ENCODE data around the gene CASP5.

CASP5 gene

DNA sequence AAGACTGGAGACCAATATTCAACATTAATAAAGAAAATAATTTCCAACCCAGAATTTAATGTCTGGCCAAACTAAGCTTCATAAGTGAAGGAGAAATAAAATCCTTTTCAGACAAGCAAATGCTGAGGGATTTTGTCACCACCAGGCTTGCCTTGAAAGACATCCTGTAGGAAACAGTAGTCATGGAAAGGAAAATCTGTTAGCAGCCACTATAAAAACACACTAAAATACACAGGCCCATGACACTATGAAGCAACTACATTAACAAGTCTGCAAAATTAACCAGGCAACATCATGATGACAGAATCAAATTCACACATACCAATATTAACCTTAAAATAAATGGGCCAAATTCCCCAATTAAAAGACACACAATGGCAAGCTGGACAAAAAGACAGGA is 52.2 kb downstream of the CASP5 start:
- DNase-seq (ENCODE audit: insufficient read length, low spot score): no peak
- TF ChIP-seq POU2F2 (IDR thresholded peaks at IDR 0.05; ENCODE audit: low read depth, low read length): no peak
- TF ChIP-seq POLR2AphosphoS5 (IDR thresholded peaks at IDR 0.05; ENCODE audit: low read depth, low read length): no peak
- TF ChIP-seq POLR2A (IDR thresholded peaks at IDR 0.05; ENCODE audit: low read depth, low read length): no peak
- no peak for TF ChIP-seq TAF1 (IDR thresholded peaks at IDR 0.05; ENCODE audit: low read depth, low read length)
- TF ChIP-seq SPI1 (IDR thresholded peaks at IDR 0.05; ENCODE audit: low read depth, low read length): no peak
- no peak for TF ChIP-seq PAX5 (IDR thresholded peaks at IDR 0.05; ENCODE audit: insufficient read depth, low read length, severe bottlenecking)
- no peak for FAIRE-seq

DNA sequence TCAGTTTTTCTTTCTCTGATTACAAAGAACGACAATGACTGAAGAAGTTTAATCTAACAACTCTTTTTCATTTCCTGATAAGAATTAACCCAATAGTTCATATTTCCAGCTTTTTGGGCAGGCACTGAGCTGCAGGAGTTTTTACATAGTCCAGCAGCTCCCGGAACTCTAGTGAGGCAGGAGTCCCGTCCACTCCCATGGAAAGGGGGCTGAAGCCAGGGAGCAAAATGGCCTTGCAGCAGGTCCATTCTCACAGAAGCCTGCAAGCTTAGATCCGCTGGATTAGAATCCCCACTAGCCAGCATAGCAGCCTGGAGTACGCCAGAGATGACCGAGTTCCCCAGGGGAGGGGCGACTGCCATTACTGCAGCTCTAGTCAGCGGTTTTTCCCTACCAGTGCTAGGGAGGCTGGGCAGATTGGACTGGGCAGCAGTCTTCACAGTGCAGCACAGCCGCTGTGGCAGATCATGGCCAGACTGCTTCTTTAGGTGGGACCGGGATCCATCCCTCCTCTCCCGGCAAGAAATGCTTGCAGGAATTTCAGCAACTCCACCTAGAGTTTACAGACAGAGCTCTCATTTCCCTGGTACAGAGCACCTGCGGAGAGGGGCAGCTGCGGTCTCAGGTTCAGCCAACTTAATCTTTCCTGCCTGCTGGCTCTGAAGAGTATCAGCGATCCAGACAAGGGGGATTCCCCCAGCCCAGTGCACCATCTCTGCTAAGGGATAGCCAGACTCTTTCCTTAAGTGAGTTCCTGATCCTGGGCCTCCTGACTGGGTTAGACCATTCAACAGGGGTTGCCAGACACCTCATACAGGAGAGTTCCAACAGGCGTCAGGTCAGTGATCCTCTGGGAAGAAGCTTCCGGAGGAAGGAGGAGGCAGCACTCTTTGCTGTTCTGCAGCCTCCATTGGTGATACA is 53.9 kb downstream of the CASP5 start:
- DNase-seq (ENCODE audit: insufficient read length, low spot score) (no peak), FAIRE-seq (no peak)

DNA sequence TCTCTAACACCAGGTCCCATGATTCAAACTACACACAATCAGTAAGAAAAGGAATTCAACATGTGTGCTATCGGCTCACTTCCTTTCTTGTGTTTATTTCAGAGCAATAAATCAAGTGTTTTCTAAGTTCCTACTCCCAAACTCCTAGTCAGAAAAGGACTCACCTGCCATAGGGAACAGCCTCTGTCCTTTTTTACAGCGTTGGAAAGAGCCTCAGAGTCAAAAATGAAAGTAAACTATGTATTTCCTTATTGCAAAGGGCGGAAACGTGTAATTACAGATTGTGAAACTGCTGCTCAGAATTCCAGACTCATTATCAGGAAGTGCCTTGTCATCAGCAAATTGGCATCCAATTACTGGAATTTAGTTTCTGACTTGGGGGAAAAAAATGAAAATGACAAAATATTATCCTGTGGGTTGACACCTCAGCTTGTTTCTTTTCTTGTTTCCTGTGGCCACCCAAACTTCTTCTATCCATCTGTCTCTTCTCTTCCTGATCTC is 54.6 kb downstream of the CASP5 start, which contains the start of gene CASP4:
Gene CASP4 (minus strand): TSS at position 220 of the 501 bp plus-strand sequence. CDS start 49 bp downstream, at position 171.
- FAIRE-seq (peak; percentile 41), DNase-seq (ENCODE audit: insufficient read length, low spot score) (no peak)
- TF ChIP-seq TAF1 (IDR thresholded peaks at IDR 0.05; ENCODE audit: low read depth, low read length): no peak
- peak; percentile 35 for TF ChIP-seq SPI1 (IDR thresholded peaks at IDR 0.05; ENCODE audit: low read depth, low read length)
- no peak for TF ChIP-seq PAX5 (IDR thresholded peaks at IDR 0.05; ENCODE audit: insufficient read depth, low read length, severe bottlenecking)
- TF ChIP-seq POLR2A (IDR thresholded peaks at IDR 0.05; ENCODE audit: low read depth, low read length): no peak
- TF ChIP-seq POU2F2 (IDR thresholded peaks at IDR 0.05; ENCODE audit: low read depth, low read length): no peak
- TF ChIP-seq POLR2AphosphoS5 (IDR thresholded peaks at IDR 0.05; ENCODE audit: low read depth, low read length): 0 out of 2 replicates have a peak, but pooled peaks have one; percentile 32

More for the DNA sequence above, 53.9 kb downstream of the CASP5 start:
- TF ChIP-seq POU2F2 (IDR thresholded peaks at IDR 0.05; ENCODE audit: low read depth, low read length): no peak
- TF ChIP-seq TAF1 (IDR thresholded peaks at IDR 0.05; ENCODE audit: low read depth, low read length): no peak
- no peak for TF ChIP-seq POLR2AphosphoS5 (IDR thresholded peaks at IDR 0.05; ENCODE audit: low read depth, low read length)
- no peak for TF ChIP-seq PAX5 (IDR thresholded peaks at IDR 0.05; ENCODE audit: insufficient read depth, low read length, severe bottlenecking)
- no peak for TF ChIP-seq POLR2A (IDR thresholded peaks at IDR 0.05; ENCODE audit: low read depth, low read length)
- no peak for TF ChIP-seq SPI1 (IDR thresholded peaks at IDR 0.05; ENCODE audit: low read depth, low read length)

DNA sequence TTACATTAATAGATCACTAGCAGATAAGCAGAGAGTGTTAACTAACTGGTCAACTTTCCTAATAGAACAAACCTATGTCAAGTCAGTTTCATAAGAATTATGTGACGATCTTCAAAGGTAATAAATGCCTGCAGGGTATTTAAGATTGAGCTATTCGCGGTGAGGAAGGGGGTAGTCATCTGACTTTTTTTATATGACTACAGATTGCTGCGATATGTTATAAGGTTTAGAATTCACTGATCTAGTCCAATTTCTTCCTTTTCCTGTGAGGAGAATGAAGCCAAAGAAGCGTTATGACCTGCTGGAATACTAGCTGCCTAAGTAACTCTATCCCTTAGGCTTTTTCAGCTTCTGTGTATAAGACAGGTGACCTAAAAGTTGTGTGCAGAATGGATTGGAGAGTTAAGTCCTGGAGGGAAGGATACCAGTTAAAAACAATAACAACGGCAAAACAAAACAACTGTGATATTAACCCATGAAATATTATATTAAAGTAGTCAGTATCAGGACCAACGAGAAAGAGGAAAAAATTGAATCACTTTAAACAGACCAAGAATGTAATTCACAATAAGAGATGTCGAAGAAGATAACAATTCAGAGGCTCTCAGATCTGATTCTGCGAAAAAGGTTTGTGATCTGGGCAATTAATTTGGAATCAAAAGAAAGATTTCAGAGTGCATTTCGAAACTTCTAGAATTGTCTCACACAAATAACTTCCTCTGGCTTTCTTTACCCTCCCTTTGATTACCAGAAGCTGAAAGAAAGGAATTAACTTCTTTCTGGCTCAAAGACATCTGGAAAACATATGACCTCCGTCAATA is 55.2 kb downstream of the CASP5 start:
- peak; percentile 64 for FAIRE-seq
- TF ChIP-seq POU2F2 (IDR thresholded peaks at IDR 0.05; ENCODE audit: low read depth, low read length) (no peak), TAF1 (IDR thresholded peaks at IDR 0.05; ENCODE audit: low read depth, low read length) (no peak), POLR2AphosphoS5 (IDR thresholded peaks at IDR 0.05; ENCODE audit: low read depth, low read length) (no peak), POLR2A (IDR thresholded peaks at IDR 0.05; ENCODE audit: low read depth, low read length) (no peak), PAX5 (IDR thresholded peaks at IDR 0.05; ENCODE audit: insufficient read depth, low read length, severe bottlenecking) (no peak), SPI1 (IDR thresholded peaks at IDR 0.05; ENCODE audit: low read depth, low read length) (no peak)
- DNase-seq (ENCODE audit: insufficient read length, low spot score): no peak

DNA sequence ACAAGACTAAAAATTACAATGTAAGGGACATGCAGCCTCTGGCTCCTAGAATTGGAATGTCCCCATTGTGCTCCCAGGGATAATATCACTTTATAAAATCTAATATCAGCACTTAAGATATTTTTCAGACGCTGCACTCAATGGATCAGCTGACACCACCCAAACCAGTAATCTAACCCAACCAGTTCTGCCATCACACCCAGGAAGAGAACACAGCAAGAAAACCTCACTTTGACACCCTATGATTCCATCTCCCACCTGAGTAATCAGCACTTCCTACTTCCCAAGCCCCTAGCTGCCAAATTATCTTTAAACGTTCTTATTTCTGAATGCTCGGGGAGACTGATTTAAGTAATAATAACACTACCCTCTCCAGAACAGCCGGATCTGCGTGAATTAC is 57.2 kb downstream of the CASP5 start:
- TF ChIP-seq POLR2A (IDR thresholded peaks at IDR 0.05; ENCODE audit: low read depth, low read length) (no peak), PAX5 (IDR thresholded peaks at IDR 0.05; ENCODE audit: insufficient read depth, low read length, severe bottlenecking) (no peak)
- FAIRE-seq (no peak), DNase-seq (ENCODE audit: insufficient read length, low spot score) (no peak)

DNA sequence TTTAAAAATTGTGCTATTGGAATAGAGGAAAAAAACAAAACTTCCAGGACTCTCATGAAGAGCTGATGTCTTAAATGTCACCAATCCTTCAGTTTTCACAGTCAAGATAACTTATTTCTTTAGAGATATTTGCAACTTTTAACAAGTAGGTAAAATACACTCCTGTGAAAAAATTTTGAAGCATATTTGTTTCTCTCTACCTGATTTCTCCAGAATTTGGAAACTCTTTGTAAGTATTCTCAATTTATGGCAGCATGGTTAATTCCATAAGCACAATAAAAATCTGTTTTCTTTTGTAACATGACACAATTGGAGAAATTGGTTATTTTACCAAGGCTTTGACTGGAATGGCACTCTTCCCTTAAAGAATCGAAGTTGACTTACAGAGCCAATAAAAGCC is 58.7 kb downstream of the CASP5 start:
- FAIRE-seq: no peak
- no peak for DNase-seq (ENCODE audit: insufficient read length, low spot score)
- TF ChIP-seq POU2F2 (IDR thresholded peaks at IDR 0.05; ENCODE audit: low read depth, low read length) (no peak), SPI1 (IDR thresholded peaks at IDR 0.05; ENCODE audit: low read depth, low read length) (no peak), POLR2AphosphoS5 (IDR thresholded peaks at IDR 0.05; ENCODE audit: low read depth, low read length) (no peak), POLR2A (IDR thresholded peaks at IDR 0.05; ENCODE audit: low read depth, low read length) (no peak), PAX5 (IDR thresholded peaks at IDR 0.05; ENCODE audit: insufficient read depth, low read length, severe bottlenecking) (no peak), TAF1 (IDR thresholded peaks at IDR 0.05; ENCODE audit: low read depth, low read length) (no peak)

DNA sequence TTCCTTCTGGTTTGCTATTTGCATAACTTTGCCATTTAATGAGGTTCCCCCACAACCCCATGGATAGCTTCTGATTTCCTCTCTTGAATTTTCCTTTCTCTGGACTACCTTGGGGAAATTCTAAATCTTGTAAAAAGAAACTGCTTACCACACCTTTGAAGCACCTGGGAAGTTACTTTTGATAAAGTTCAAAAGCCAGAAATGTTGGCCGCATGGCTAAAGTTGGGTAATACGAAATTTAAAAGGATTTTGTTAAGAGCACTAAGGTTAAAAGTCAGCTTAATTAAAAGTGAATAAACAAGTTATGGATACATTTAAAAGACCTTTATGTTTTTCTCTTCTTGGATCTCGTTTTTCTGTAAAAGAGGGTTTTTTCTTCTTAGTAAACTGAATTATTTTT is 60.1 kb downstream of the CASP5 start:
- FAIRE-seq (no peak), DNase-seq (ENCODE audit: insufficient read length, low spot score) (no peak)
- TF ChIP-seq PAX5 (IDR thresholded peaks at IDR 0.05; ENCODE audit: insufficient read depth, low read length, severe bottlenecking) (no peak), POLR2A (IDR thresholded peaks at IDR 0.05; ENCODE audit: low read depth, low read length) (no peak), SPI1 (IDR thresholded peaks at IDR 0.05; ENCODE audit: low read depth, low read length) (no peak)

DNA sequence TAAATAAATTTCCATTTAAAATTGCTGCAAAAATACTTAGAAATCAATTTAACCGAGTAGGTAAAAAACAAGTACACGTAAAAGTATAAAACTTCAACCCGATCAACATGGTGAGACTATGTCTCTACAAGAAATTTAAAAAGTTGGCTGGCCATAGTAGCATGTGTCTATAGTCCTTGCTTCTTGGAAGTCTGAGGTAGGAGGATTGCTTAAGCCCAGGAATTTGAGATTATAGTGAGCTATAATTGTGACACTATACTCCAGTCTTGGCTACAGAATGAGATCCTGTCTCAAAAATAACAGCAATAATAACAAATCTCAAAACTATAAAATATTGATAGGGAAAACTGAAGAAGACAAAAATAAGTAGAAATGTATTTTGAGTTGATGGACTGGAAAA is 65.7 kb downstream of the CASP5 start:
- FAIRE-seq: no peak
- no peak for DNase-seq (ENCODE audit: insufficient read length, low spot score)
- TF ChIP-seq POLR2AphosphoS5 (IDR thresholded peaks at IDR 0.05; ENCODE audit: low read depth, low read length) (no peak), POU2F2 (IDR thresholded peaks at IDR 0.05; ENCODE audit: low read depth, low read length) (no peak)

DNA sequence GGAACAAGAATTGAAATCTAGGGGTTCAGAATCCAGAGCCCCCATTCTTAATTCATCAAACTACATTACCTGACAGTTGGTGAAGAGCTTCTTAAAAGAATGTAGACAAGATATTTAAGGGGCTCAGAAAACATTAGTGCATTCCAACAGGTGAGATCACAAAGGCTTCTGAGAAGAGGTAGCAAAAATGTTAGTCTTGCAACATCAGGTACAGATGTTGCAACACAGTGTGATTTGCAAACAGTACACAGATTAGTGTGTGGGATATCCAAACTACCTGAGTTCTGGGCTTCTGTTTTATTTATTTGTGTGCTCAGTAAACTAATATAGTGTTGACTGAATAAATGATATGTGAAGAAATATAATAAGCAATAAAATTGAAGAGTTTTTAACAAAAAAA is 66.4 kb downstream of the CASP5 start:
- DNase-seq (ENCODE audit: insufficient read length, low spot score) (no peak), FAIRE-seq (no peak)
- no peak for TF ChIP-seq PAX5 (IDR thresholded peaks at IDR 0.05; ENCODE audit: insufficient read depth, low read length, severe bottlenecking)
- TF ChIP-seq TAF1 (IDR thresholded peaks at IDR 0.05; ENCODE audit: low read depth, low read length): no peak
- no peak for TF ChIP-seq POLR2A (IDR thresholded peaks at IDR 0.05; ENCODE audit: low read depth, low read length)
- no peak for TF ChIP-seq POU2F2 (IDR thresholded peaks at IDR 0.05; ENCODE audit: low read depth, low read length)
- no peak for TF ChIP-seq SPI1 (IDR thresholded peaks at IDR 0.05; ENCODE audit: low read depth, low read length)
- no peak for TF ChIP-seq POLR2AphosphoS5 (IDR thresholded peaks at IDR 0.05; ENCODE audit: low read depth, low read length)

Data from GM12891 (cell line).